T-helper 1 cell treated with Interleukin-12 subunit alpha and Interleukin-12 subunit beta and Interleukin-4 antibody, amounts not matched to agents 30 μg/mL and 1 μg/mL, for 36 hours (primary cell): ENCODE results near the gene DNAJC6.

ENCODE experiments used
- H3K27ac Mint-ChIP-seq: one replicate; pipeline ENCODE4 v1.8.0; 2021; ENCODE audit warnings: mild to moderate bottlenecking, mixed read lengths
- H3K27me3 Mint-ChIP-seq: one replicate; pipeline ENCODE4 v1.8.0; 2021; ENCODE audit warnings: low read depth, mixed read lengths
- H3K36me3 Mint-ChIP-seq: one replicate; pipeline ENCODE4 v1.8.0; 2021; ENCODE audit warnings: low read depth, mixed read lengths
- H3K4me1 Mint-ChIP-seq: one replicate; pipeline ENCODE4 v1.8.0; 2021; ENCODE audit warnings: low read depth, mixed read lengths
- H3K4me3 Mint-ChIP-seq: one replicate; pipeline ENCODE4 v1.8.0; 2021; ENCODE audit warnings: mild to moderate bottlenecking, moderate library complexity, mixed read lengths
- H3K9me3 Mint-ChIP-seq: one replicate; pipeline ENCODE4 v1.8.0; 2021; ENCODE audit warnings: mixed read lengths

The DNAJC6 gene

GRCh38 chr1:65457868-65458267, 148.5 kb downstream of the DNAJC6 start:
- Mint-ChIP-seq H3K27me3 (peaks cover 6% of the 10 kb centered on the region), H3K36me3 (peaks cover 4% of the 10 kb centered on the region), H3K4me3 (no peak overlapping the region), H3K27ac (no peak overlapping the region), H3K9me3 (peaks cover 10% of the 10 kb centered on the region), H3K4me1 (peaks cover 18% of the 10 kb centered on the region)

GRCh38 chr1:65458730-65459396, 149.5 kb downstream of the DNAJC6 start:
- peaks cover 4% of the 10 kb centered on the region for H3K36me3 Mint-ChIP-seq
- H3K27ac Mint-ChIP-seq = no peak overlapping the region
- no peaks in the 10 kb centered on the region for H3K27me3 Mint-ChIP-seq
- H3K4me3 Mint-ChIP-seq = no peak overlapping the region
- peaks cover 6% of the 10 kb centered on the region for H3K9me3 Mint-ChIP-seq
- H3K4me1 Mint-ChIP-seq = peaks cover 18% of the 10 kb centered on the region

GRCh38 chr1:65459397-65459768, 150.0 kb downstream of the DNAJC6 start:
- peaks cover 6% of the 10 kb centered on the region for H3K9me3 Mint-ChIP-seq

More at GRCh38 chr1:65459397-65459768, 150.0 kb downstream of the DNAJC6 start:
- Mint-ChIP-seq H3K4me1 (peaks cover 18% of the 10 kb centered on the region), H3K27ac (no peak overlapping the region), H3K4me3 (no peak overlapping the region), H3K27me3 (no peaks in the 10 kb centered on the region), H3K36me3 (peaks cover 4% of the 10 kb centered on the region)
